GM23248 (cell line): Measurements from ENCODE around the gene CTU2.

ENCODE experiments used
- EZH2 ChIP-seq: fragments of 200-600 bp; sonication (generic); IDR thresholded peaks from 2 replicates; pipeline ENCODE4 v1.6.1; 2018; ENCODE audit warnings: antibody characterized with exemption, mild to moderate bottlenecking; ENCODE audit not compliant: insufficient read depth, poor library complexity, severe bottlenecking
- EZH2phosphoT487 ChIP-seq: fragments of 200-600 bp; sonication (generic); IDR thresholded peaks from 2 replicates; pipeline ENCODE4 v1.6.1; 2018; ENCODE audit warnings: antibody characterized with exemption, moderate library complexity, mild to moderate bottlenecking, low read depth; ENCODE audit not compliant: insufficient read depth

DNA sequence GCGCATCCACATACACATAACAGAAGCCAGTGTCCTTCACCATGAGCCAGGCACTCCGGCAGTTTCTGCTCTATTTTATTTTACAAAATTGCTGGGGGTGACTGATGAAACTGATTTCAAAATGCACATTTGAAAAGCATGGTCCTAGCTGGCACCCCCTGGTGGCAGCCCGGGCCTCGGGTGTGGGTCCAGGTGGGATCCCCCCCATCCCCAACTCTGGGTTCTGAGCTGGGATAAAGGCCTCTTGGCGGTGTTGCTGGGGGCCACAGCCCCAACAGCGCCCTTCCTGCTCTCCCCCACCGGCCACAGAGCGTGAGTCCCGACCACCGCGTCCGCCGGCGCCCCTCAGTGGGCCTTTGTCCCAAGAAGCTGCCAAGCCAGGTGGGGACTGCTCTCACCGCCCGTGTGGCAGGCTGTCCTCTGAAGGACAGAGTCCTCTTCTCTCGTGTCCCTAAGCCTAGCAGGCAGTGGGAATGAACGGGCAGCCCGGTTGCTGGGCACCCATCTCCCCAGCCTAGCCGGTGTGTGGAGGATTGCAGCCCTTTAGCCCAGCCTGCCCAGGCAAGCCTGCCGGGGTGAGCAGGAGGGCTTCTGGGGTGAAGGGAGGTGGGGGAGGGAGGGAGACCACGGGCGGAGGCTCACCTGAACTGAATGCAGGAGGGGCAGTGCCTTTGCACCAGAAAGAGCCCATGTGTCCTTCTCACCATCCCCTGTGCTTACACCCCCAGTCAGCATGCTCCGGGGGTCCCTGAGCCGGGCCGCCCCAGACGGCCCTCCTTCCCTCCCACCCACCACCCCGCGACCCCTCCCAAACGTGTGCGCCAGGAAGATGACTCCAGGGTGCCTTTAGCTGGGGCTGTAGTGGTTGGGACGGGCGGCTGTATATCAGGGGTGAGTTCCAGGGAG is 20.9 kb upstream of the CTU2 start:
- TF ChIP-seq EZH2 (no peak), EZH2phosphoT487 (no peak)
